Left ventricle myocardium inferior (tissue), 1 donor: Measurements from ENCODE around the gene OR10G2. TPM values are rescaled to one million over a fixed set of nuclear protein-coding genes. Genes with fewer than 3 reads are reported as not detected.

Experiments
- DNase-seq: peaks from one replicate; pipeline ENCODE4 v3.0.0-alpha.2; 2020
- H3K27ac ChIP-seq: fragments of 200-600 bp; replicated peaks from 2 replicates; pipeline ENCODE4 v1.8.0; 2021
- H3K27me3 ChIP-seq: fragments of 200-600 bp; 2 replicates; pipeline ENCODE4 v1.8.0; 2021; ENCODE audit warnings: low read depth
- H3K36me3 ChIP-seq: fragments of 200-600 bp; 2 replicates; pipeline ENCODE4 v1.8.0; 2021
- H3K4me1 ChIP-seq: fragments of 200-600 bp; 2 replicates; pipeline ENCODE4 v1.8.0; 2021
- H3K4me3 ChIP-seq: fragments of 200-600 bp; 2 replicates; pipeline ENCODE4 v1.8.0; 2021; ENCODE audit warnings: mild to moderate bottlenecking, moderate library complexity
- H3K9me3 ChIP-seq: fragments of 200-600 bp; replicated peaks from 2 replicates; pipeline ENCODE4 v1.8.0; 2021
- intact Hi-C: fragments of 100-400 bp; cut with micrococcal nuclease; formaldehyde crosslinking; loops from one replicate; pipeline ENCODE4 v1.11.0; 2022
- total RNA-seq: library from RNA; stranded (reverse); fragmentation: NEBNext Ultra II Directional; extraction: Animal tissue kit (Norgen Biotek cat#: 25700); gene quantifications from one replicate; pipeline ENCODE4 v1.2.1, GENCODE V29; 2021
- TF ChIP-seq, protein P1 (sequence below): fragments of 200-600 bp; IDR thresholded peaks from 2 replicates; pipeline ENCODE4 v1.8.0; 2021; ENCODE audit warnings: antibody characterized with exemption, mild to moderate bottlenecking, borderline replicate concordance
- donor health status: DM: no; HTN: yes; CAD: no; lungs with severe emphysema.

Gene OR10G2
- total RNA-seq, 1 donor from 2014 or later, result not detected

GRCh38 chr14:21671371-21671770, 36.6 kb upstream of the OR10G2 start:
- intact Hi-C loops, result no loop called here
- no peaks in the 10 kb centered on the region for H3K4me1 ChIP-seq
- no peak for DNase-seq

GRCh38 chr14:21669284-21669683, 34.5 kb upstream of the OR10G2 start:
- DNase-seq, result no peak
- H3K27ac ChIP-seq, result no peak overlapping the region
- H3K4me1 ChIP-seq, result no peaks in the 10 kb centered on the region
- H3K9me3 ChIP-seq, result peaks cover 6% of the 10 kb centered on the region
- H3K27me3 ChIP-seq, result no peaks in the 10 kb centered on the region
- intact Hi-C loops, result no loop called here
- TF ChIP-seq, protein P1, sequence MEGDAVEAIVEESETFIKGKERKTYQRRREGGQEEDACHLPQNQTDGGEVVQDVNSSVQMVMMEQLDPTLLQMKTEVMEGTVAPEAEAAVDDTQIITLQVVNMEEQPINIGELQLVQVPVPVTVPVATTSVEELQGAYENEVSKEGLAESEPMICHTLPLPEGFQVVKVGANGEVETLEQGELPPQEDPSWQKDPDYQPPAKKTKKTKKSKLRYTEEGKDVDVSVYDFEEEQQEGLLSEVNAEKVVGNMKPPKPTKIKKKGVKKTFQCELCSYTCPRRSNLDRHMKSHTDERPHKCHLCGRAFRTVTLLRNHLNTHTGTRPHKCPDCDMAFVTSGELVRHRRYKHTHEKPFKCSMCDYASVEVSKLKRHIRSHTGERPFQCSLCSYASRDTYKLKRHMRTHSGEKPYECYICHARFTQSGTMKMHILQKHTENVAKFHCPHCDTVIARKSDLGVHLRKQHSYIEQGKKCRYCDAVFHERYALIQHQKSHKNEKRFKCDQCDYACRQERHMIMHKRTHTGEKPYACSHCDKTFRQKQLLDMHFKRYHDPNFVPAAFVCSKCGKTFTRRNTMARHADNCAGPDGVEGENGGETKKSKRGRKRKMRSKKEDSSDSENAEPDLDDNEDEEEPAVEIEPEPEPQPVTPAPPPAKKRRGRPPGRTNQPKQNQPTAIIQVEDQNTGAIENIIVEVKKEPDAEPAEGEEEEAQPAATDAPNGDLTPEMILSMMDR, result no peak
- H3K36me3 ChIP-seq, result no peaks in the 10 kb centered on the region
- H3K4me3 ChIP-seq, result no peak overlapping the region

More at GRCh38 chr14:21671371-21671770, 36.6 kb upstream of the OR10G2 start:
- Histone ChIP-seq H3K9me3 (peaks cover 22% of the 10 kb centered on the region), H3K27ac (no peak overlapping the region), H3K36me3 (no peaks in the 10 kb centered on the region), H3K27me3 (no peaks in the 10 kb centered on the region), H3K4me3 (no peak overlapping the region)
- TF ChIP-seq, protein P1, result no peak

DNA sequence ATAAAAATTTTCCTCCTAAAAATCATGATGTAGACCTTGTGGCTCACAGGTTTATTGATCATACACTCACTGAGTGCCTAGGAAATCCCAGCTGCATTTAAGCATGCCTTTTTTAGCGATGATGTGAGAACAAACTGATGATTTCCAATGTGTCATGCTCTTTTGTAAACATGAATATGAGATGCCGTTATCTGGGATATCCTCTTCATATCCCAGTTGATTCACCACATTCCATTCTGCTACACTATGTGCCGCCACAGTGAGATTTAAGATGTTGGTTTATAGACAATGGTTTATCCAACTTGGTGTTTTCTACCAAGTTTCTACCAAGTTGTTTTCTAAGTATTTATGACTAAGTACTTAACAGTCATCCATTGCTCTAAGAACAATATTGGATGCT, 33.6 kb upstream of the OR10G2 start:
- H3K4me1 ChIP-seq, result no peaks in the 10 kb centered on the region
- H3K9me3 ChIP-seq, result peaks cover 12% of the 10 kb centered on the region
- intact Hi-C loops, result no loop called here
- TF ChIP-seq, protein P1, result no peak
- no peak overlapping the region for H3K4me3 ChIP-seq
- DNase-seq, result no peak
- H3K36me3 ChIP-seq, result no peaks in the 10 kb centered on the region
- H3K27me3 ChIP-seq, result no peaks in the 10 kb centered on the region
- no peak overlapping the region for H3K27ac ChIP-seq

- intact Hi-C loops, result no loop called here
- TF ChIP-seq, protein P1, result no peak
These were observed 22.2 kb upstream of the OR10G2 start for GRCh38 chr14:21656980-21657379.

GRCh38 chr14:21654215-21654614, 19.5 kb upstream of the OR10G2 start:
- Histone ChIP-seq H3K27ac (no peak overlapping the region), H3K4me3 (no peak overlapping the region), H3K9me3 (peaks cover 8% of the 10 kb centered on the region), H3K36me3 (no peaks in the 10 kb centered on the region), H3K4me1 (peaks cover 8% of the 10 kb centered on the region), H3K27me3 (no peaks in the 10 kb centered on the region)
- TF ChIP-seq, protein P1, result no peak
- DNase-seq, result no peak
- intact Hi-C loops, result no loop called here

More at GRCh38 chr14:21656980-21657379, 22.2 kb upstream of the OR10G2 start:
- DNase-seq, result no peak
- H3K36me3 ChIP-seq, result no peaks in the 10 kb centered on the region
- no peak overlapping the region for H3K4me3 ChIP-seq
- no peak overlapping the region for H3K27ac ChIP-seq
- peaks cover 5% of the 10 kb centered on the region for H3K4me1 ChIP-seq
- H3K27me3 ChIP-seq, result no peaks in the 10 kb centered on the region
- H3K9me3 ChIP-seq, result no peaks in the 10 kb centered on the region
